ENCODE results near the gene NYAP2. TPM values are rescaled to one million over a fixed set of nuclear protein-coding genes. Genes with fewer than 3 reads are reported as not detected.

Gene NYAP2
- total RNA-seq, 1 experiment from 2014 or later, result not detected

DNA sequence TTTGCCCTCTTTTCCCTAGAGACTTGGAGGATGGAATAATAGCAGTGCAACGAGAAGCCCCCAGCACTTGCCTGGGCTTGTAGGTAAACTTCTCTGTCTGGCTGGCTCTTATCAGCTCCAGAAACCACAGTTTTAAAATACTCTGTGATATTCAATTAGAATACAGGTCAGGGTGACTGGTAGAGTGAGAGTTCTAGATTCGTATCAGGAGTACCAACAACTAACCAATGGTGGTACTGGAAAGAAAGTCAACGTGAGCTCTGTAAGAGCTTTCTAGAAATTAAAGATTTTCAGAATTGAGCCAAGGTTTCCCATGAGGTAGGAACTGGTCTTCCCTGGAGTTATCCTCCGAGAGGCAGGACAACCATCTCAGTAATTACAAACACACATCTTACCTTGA is 216.9 kb downstream of the NYAP2 start:
- DNase-seq (ENCODE audit: low read depth), result no peak

- no peak for DNase-seq (ENCODE audit: low read depth)
Measured at GRCh38 chr2:225616848-225617247, 217.3 kb downstream of the NYAP2 start.

DNA sequence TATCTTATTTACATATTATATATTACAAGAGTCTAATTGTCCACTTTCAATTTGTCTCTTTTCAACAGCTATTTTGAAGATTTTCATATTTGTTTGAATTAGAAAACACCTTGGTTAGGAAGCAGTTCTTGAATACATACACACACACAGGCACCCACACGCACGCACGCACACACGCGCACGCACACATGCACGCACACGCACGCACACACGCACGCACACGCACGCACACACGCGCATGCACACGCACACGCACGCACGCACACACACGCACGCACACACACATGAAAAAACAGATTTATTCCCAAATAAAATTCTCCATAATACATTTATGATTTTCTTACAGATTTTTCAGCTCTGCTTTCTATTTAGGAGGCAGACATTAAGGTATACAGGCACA is 220.7 kb downstream of the NYAP2 start:
- DNase-seq (ENCODE audit: low read depth), result no peak

DNA sequence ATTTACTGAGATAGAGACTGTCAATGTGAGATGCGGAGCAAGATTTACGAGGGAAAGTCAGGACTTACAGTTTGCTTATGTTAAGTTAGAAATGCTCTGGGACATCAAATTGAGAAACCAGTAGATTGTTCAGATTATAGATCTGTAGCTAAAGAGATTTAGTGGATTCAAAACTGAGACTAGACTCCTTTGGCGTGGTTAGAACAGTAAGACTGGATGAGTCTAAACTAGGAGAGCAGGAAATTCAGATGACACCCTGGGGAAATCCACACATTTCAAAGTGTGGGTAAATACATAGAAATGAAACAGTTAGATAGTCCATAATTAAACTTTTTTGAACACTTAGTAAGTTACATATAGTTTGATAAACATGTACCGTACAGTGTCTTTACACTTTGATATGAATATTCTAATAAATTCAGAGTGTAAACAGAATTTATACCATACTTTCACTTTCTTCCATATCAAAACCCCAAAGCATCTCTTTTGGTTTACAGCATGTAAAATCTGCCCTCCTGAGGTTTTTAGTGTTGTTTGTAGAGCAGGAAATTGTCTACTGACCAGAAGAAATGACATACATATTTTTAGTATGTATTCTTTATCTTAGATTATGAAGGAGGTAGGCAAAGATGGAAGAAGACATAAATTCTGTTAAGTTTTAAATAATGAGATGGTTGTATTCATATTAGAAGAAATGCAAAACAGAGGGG is 231.5 kb downstream of the NYAP2 start:
- DNase-seq (ENCODE audit: low read depth), result no peak

DNA sequence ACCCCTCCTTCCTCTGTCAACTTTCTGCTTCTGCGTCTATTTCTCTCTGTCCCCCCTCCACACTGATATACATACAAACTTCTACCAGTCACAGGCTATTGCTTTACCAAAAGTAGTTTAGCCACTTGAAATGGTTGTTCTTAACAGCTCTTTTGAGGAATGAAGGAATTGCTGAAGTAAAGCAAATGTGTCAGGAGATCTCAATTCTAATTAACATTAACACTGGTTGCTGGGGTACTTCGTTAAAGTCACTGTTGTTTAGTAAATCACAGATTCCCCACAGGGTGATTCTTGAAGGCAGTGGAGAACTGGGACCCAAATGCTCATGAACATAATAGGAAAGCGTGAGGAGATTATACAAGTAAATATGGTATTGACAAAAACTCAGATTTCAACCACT is 232.8 kb downstream of the NYAP2 start:
- no peak for DNase-seq (ENCODE audit: low read depth)

DNA sequence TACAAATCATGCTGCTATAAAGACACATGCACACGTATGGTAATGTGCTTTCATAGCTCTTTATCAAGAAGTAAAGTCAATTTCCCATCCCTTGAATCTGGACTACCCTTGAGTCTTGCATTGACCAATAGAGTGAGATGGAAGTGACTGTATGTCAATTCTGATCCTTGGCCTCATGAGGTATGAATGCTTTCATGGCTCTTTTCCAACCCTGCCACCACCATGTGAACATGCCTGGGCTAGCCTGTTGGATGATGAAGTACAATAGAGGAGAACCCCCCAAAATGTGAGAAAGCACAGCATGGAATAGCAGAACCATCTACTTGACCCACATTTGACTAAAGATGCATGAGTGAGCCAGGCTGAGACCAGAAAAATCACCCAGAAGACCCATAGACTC is 237.0 kb downstream of the NYAP2 start:
- no peak for DNase-seq (ENCODE audit: low read depth)

DNA sequence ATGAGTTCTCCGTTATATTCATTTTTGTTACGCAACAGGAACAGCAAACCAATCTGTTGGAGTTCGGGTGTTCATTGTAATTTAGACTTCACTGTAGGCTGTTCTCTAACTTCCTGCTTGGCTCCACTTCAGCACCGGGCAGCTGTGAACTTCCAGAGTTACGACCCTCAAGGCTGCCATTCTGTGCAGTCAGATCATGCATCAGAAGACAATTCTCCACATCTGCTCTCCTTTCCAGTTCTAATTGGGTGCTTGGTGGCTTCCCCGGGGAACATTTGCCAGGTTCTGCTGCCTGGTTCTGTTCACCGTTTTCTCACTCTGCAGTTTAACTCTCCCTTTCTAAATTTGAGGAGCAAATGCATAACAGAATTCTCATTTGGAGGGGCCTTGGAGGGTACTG is 237.7 kb downstream of the NYAP2 start:
- DNase-seq (ENCODE audit: low read depth), result peak; percentile 11

- no peak for DNase-seq (ENCODE audit: low read depth)
Measured at GRCh38 chr2:225640550-225640949, 241.0 kb downstream of the NYAP2 start.

- DNase-seq (ENCODE audit: low read depth), result no peak
Measured at GRCh38 chr2:225649274-225649673, 249.8 kb downstream of the NYAP2 start.

GRCh38 chr2:225650041-225650440 is 250.5 kb downstream of the NYAP2 start:
- DNase-seq (ENCODE audit: low read depth), result no peak

GRCh38 chr2:225660262-225661131 is 261.0 kb downstream of the NYAP2 start:
- peak; percentile 58 for DNase-seq (ENCODE audit: low read depth)

GRCh38 chr2:225662101-225662500 is 262.6 kb downstream of the NYAP2 start:
- DNase-seq (ENCODE audit: low read depth), result no peak

- DNase-seq (ENCODE audit: low read depth), result no peak
Measured at GRCh38 chr2:225667445-225667844, 267.9 kb downstream of the NYAP2 start.

DNA sequence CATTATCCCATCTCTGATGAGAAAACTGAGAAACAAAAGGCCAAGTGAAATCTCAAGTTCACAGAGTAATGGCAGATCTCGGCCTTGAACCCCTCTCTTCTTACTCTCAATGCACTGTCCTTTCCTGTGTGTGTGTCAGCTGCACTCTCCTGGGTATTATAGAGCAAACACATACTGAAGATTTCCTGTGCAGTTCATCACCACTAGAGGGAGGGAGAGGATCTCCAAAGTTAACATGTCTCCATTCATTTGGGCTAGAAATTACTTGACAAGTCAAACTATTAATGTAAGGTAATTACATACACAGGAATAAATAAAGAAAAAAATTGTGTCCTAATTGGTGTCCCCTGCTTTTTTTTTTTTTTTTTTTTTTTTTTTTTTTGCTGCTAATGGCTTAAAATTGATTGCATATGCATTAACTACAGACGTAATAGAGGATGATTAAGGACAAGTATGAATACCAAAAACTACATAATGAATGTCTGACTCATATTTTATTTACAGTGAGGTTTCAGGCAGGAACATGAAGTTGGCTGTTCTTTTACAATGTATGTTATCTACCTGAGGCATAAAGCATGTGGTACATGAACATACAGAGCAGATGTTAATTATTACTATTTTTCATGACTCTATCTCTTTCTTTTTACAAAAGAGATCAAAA is 269.2 kb downstream of the NYAP2 start:
- DNase-seq (ENCODE audit: low read depth), result peak; percentile 76

- DNase-seq (ENCODE audit: low read depth), result peak; percentile 50
Measured at GRCh38 chr2:225670111-225670974, 270.8 kb downstream of the NYAP2 start.

DNA sequence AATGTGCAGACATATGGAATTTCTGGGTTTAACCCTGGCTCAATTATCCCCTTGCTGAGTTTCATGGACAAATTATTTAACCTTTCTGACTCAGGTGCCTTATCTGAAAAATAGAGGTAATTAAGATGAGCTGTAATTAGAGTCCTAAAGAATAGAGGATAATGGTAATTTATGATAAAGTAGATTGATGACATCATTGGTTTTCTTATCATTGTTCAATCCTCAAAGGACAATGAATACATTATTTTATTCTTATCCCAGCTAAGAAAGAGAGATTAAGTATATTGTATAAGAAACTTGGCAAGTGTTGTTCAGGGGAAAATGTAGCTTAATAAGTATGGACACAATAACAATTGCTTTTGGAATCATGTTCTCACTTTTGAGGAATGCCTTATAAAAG is 279.3 kb downstream of the NYAP2 start:
- no peak for DNase-seq (ENCODE audit: low read depth)

- no peak for DNase-seq (ENCODE audit: low read depth)
Measured at GRCh38 chr2:225683258-225683657, 283.7 kb downstream of the NYAP2 start.

DNA sequence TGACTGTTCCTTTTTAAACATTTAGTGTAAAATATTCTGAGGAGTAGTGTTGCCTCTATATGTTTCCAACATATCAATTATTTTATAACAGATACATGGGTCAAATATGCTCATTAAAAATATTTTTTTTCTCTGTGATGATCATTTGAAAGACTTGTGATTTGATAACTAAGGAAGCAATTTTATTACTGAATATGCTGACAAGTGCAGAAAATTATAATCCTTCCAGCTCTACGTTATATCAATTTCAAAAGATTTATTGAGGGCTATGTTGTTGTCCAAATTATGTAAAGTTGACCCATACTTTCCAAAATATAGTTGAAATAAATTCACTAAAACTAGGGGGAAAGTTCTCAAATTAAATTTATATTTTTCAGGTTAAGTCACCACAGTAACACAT is 290.6 kb downstream of the NYAP2 start:
- no peak for DNase-seq (ENCODE audit: low read depth)

GRCh38 chr2:225691711-225692110 is 292.2 kb downstream of the NYAP2 start:
- no peak for DNase-seq (ENCODE audit: low read depth)

- DNase-seq (ENCODE audit: low read depth), result no peak
Measured at GRCh38 chr2:225693259-225693658, 293.7 kb downstream of the NYAP2 start.

DNA sequence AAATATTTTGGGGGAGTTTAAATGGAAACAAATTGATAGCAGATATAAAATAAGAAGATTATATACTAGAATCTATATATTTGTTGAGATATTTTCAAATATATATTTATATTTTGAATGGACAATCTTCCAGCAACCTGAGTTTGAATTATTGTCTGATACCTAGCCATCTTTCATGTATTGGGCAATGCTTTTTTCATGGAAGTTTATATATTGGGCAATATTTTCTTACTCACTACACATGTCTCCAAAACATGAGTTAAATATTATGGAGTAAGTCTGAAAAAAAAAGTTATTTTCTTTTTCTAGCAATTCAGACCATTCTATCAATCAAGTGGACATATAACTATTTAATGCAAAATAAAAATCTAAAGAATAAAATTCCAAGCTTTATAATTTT is 295.2 kb downstream of the NYAP2 start:
- DNase-seq (ENCODE audit: low read depth), result no peak

Measured in LHCN-M2 (cell line).